Stomach (tissue), 9 donors: ENCODE results near the gene SLC4A1AP. TPM values are rescaled to one million over a fixed set of nuclear protein-coding genes. Genes with fewer than 3 reads are reported as not detected.
"Not testable (repeated sequence)": the region's sequence is repeated elsewhere in the genome, so short reads cannot be mapped to it uniquely, and the experiment has no call there.

ENCODE experiments used
- DNase-seq, 2 donors: peaks; one replicate each; pipeline versions ENCODE4 v3.0.0 to v3.0.0-alpha.2; 2013 to 2019
- H3K27ac ChIP-seq, 5 donors: fragments of 200-600 bp in 4 of 5; sonication (generic) in 4 of 5; one replicate each; pipeline ENCODE4 v1.5.1; 2013 to 2019; ENCODE audit warnings: mild to moderate bottlenecking in 1 of 5, moderate library complexity in 1 of 5
- H3K27me3 ChIP-seq, 3 donors: fragments of 200-600 bp; sonication (generic); one replicate each; pipeline ENCODE4 v1.5.1; 2017 to 2019; ENCODE audit warnings: mixed run types in 1 of 3
- H3K36me3 ChIP-seq, 4 donors: fragments of 200-600 bp; sonication (generic); 1 replicate in 3 of 4; 2 replicates in 1 of 4; pipeline ENCODE4 v1.5.1; 2016 to 2019
- H3K4me1 ChIP-seq, 4 donors: fragments of 200-600 bp; sonication (generic); one replicate each; pipeline ENCODE4 v1.5.1; 2016 to 2019
- H3K4me3 ChIP-seq, 4 donors: fragments of 200-600 bp; sonication (generic) in 3 of 4; one replicate each; pipeline ENCODE4 v1.5.1; 2016 to 2019; ENCODE audit warnings: mild to moderate bottlenecking in 1 of 4
- H3K9me3 ChIP-seq, 4 donors: fragments of 200-600 bp; sonication (generic); one replicate each; pipeline ENCODE4 v1.5.1; 2016 to 2019
- CTCF ChIP-seq, 7 experiments: fragments of 450-650 bp in 4 of 7; fragments of 200-600 bp in 3 of 7; sonication (generic) in 3 of 7; IDR thresholded peaks; one replicate each; pipeline ENCODE4 v1.5.1; 2016 to 2019; ENCODE audit warnings: antibody characterized with exemption in 7 of 7, control low read depth in 2 of 7, mild to moderate bottlenecking in 1 of 7
- EP300 ChIP-seq: sonication (generic); formaldehyde crosslinking; IDR thresholded peaks from one replicate; pipeline ENCODE4 v1.6.1; 2017; ENCODE audit warnings: antibody characterized with exemption
- POLR2A ChIP-seq, 4 donors: fragments of 450-650 bp; IDR thresholded peaks; one replicate each; pipeline ENCODE4 v1.6.1; 2016; ENCODE audit warnings: antibody characterized with exemption in 4 of 4, control low read depth in 2 of 4, mild to moderate bottlenecking in 1 of 4, moderate library complexity in 1 of 4
- POLR2AphosphoS5 ChIP-seq, 3 donors: sonication (generic); formaldehyde crosslinking; IDR thresholded peaks; one replicate each; pipeline ENCODE4 v1.6.1; 2016; ENCODE audit warnings: antibody characterized with exemption in 3 of 3
- WGBS, 5 donors: extraction: QIAGEN DNeasy Blood & Tissue Kit in 3 of 5; methylation state at CpG; one replicate each; pipeline versions ENCODE4 v1.1.5 to v1.1.7; 2013 to 2018; 5-methylcytosine and 5-hydroxymethylcytosine counted together
- intact Hi-C: fragments of 100-400 bp; cut with DNase I; formaldehyde crosslinking; loops from one replicate; pipeline ENCODE4 v1.15.1; 2023; ENCODE audit warnings: low total_unique reads
- polyA plus RNA-seq, 3 donors: library from polyadenylated mRNA; stranded (reverse); fragments of 200-250 nt; gene quantifications; one replicate each; pipeline ENCODE4 v1.2.3, GENCODE V29; 2013
- total RNA-seq, 5 donors: library from RNA; depleted of rRNA; stranded (reverse); fragments of >200 nt; gene quantifications; one replicate each; pipeline versions ENCODE4 v1.1.0 to v1.2.3, GENCODE V29; 2014 to 2016
- donor health status: healthy with polysubstance abuse.
- donor health status: Bipolar disorder and iron deficiency.
- donor health status: healthy.

Gene SLC4A1AP
- total and polyA plus RNA-seq, 8 donors = 11.2 to 58.9 (median 26.0) TPM

GRCh38 chr2:27622921-27623384 is 40.7 kb upstream of the SLC4A1AP start:
- DNase-seq = peak in 1 of 2 donors; percentile 9
- intact Hi-C loops = no loop called here
- no peak overlapping the region for H3K27ac ChIP-seq
- H3K4me3 ChIP-seq = no peak overlapping the region
- no peaks in the 10 kb centered on the region for H3K27me3 ChIP-seq
- WGBS, 5 donors = 77 to 92% (median 85%) methylated on average over 3 of the region's 3 CpGs
- H3K4me1 ChIP-seq = peaks cover 4 to 13% (median 6%) of the 10 kb centered on the region in 4 donors
- peaks cover 31 to 70% (median 69%) of the 10 kb centered on the region in 4 donors for H3K36me3 ChIP-seq
- TF ChIP-seq POLR2A (IDR thresholded peaks at IDR 0.05) (no peak), POLR2AphosphoS5 (IDR thresholded peaks at IDR 0.05) (no peak), EP300 (no peak), CTCF (IDR thresholded peaks at IDR 0.05) (no peak)
- H3K9me3 ChIP-seq = no peaks in the 10 kb centered on the region

GRCh38 chr2:27624943-27625342 is 38.7 kb upstream of the SLC4A1AP start:
- intact Hi-C loops = no loop called here
- Histone ChIP-seq H3K4me1 (peaks cover 13 to 27% (median 19%) of the 10 kb centered on the region in 4 donors), H3K36me3 (peaks cover 18 to 50% (median 49%) of the 10 kb centered on the region in 4 donors), H3K27me3 (no peaks in the 10 kb centered on the region), H3K27ac (no peak overlapping the region), H3K9me3 (no peaks in the 10 kb centered on the region), H3K4me3 (no peak overlapping the region)
- DNase-seq = no peak
- TF ChIP-seq EP300 (no peak), CTCF (IDR thresholded peaks at IDR 0.05) (no peak), POLR2A (IDR thresholded peaks at IDR 0.05) (no peak), POLR2AphosphoS5 (IDR thresholded peaks at IDR 0.05) (no peak)

GRCh38 chr2:27626323-27626722 is 37.4 kb upstream of the SLC4A1AP start:
- H3K27ac ChIP-seq = peak overlapping the region in 1 of 5 donors; percentile 50
- H3K4me3 ChIP-seq, DNase-seq, H3K27me3 ChIP-seq, H3K9me3 ChIP-seq, intact Hi-C loops: not testable (repeated sequence)
- H3K36me3 ChIP-seq = peaks cover 12 to 47% (median 46%) of the 10 kb centered on the region in 4 donors
- 79 to 88% (median 83%) methylated on average over 1 of the region's 1 CpG for WGBS, 5 donors
- peaks cover 15 to 40% (median 30%) of the 10 kb centered on the region in 4 donors for H3K4me1 ChIP-seq

GRCh38 chr2:27626921-27627320 is 36.8 kb upstream of the SLC4A1AP start:
- peaks cover 13 to 47% (median 46%) of the 10 kb centered on the region in 4 donors for H3K36me3 ChIP-seq
- intact Hi-C loops, H3K27me3 ChIP-seq, DNase-seq, H3K9me3 ChIP-seq, H3K4me3 ChIP-seq: not testable (repeated sequence)
- H3K4me1 ChIP-seq = peaks cover 15 to 44% (median 31%) of the 10 kb centered on the region in 4 donors
- peak overlapping the region in 2 of 5 donors; percentile 4 to 50 for H3K27ac ChIP-seq
- WGBS, 5 donors = 61 to 87% (median 62%) methylated on average over 3 of the region's 3 CpGs

- H3K27me3 ChIP-seq = no peaks in the 10 kb centered on the region
- peak in 1 of 2 donors; percentile 50 for DNase-seq
- peak overlapping the region; percentile 71 to 98 (median 84) for H3K4me3 ChIP-seq
- H3K9me3 ChIP-seq = no peaks in the 10 kb centered on the region
- intact Hi-C loops = no loop called here
- H3K36me3 ChIP-seq = peaks cover 13 to 47% (median 46%) of the 10 kb centered on the region in 4 donors
- peaks cover 15 to 44% (median 31%) of the 10 kb centered on the region in 4 donors for H3K4me1 ChIP-seq
- WGBS, 5 donors = 2 to 4% (median 4%) methylated on average over 19 to 21 of the region's 21 CpGs
- TF ChIP-seq EP300 (no peak), POLR2A (IDR thresholded peaks at IDR 0.05) (no peak), POLR2AphosphoS5 (IDR thresholded peaks at IDR 0.05) (no peak), CTCF (IDR thresholded peaks at IDR 0.05) (no peak)
- H3K27ac ChIP-seq = peak overlapping the region; percentile 44 to 84 (median 78)
Observed at GRCh38 chr2:27627963-27628766, 35.5 kb upstream of the SLC4A1AP start.
